Measurements from ENCODE around the gene EDARADD. TPM values are rescaled to one million over a fixed set of nuclear protein-coding genes. Genes with fewer than 3 reads are reported as not detected.

The EDARADD gene
- total and polyA plus RNA-seq, 2 of the 13 experiments (the other 11 are each of a cell fraction or from before 2014, with no cell fraction given): 0.03 TPM; not detected in 1

DNA sequence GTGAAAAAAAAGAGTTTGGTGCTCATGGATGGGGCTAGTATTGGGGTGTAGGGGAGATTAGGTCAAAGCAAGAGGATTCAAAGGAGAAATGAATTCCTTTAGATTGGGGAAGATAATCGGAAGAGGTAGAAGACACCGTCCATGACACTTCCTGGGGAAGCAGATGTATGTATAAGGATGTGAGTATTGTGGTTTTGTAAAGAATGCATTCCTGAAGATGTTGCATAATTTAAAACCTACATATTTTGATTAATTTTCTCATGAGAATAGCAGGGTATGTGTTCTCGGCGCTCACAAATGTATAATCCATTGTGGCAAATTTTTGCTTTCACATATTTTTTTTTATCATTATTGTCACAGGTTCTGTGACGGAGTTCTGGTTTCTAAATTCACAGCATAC is 124.2 kb downstream of the EDARADD start (continued):
- TF ChIP-seq SP5 (CRISPR knock-in tag; IDR thresholded peaks at IDR 0.05; ENCODE audit: borderline replicate concordance, low read depth): no peak

DNA sequence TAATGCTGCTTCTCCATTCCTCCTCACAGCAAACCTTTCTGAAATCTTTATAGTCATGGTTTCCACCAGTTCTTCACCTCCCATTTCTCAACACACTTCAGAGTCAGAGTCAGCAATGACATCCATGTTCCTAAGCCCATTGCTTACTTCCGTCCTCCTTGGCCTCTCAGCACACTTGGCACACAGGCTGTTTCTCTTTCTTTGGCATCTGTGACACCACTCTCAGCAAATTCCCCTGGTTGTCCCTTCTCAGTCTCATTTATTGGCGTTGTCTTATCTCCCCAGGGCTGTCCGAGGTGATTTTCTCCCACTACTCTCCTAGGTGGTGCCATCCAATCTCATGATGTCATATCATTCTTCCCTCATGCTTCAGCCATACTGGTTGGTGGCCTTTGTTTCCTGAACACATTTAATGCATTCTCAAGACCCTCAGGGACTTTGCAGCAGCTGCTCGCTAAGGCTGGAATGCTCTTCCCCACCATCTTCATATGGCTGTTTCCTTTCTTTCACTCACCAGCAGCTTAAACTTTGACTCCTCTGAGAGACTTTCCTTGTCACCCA is 126.4 kb downstream of the EDARADD start:
- DNase-seq (ENCODE audit: low spot score) (no peak), FAIRE-seq (no peak), ATAC-seq (no peak)
- H3K4me3 ChIP-seq (replicated peaks in 1 of 3; ENCODE audit: insufficient read depth in 1 of 3, low read depth in 2 of 3, low read length in 3 of 3): no peak overlapping the region
- ChIA-PET CTCF (ENCODE audit: low intra/inter-chr PET ratio, low total read pairs) (no interaction called here), POLR2A (interaction anchor here (1.8 kb wide), 1 partner anchor 25 kb away, joined by 3 read pairs; no protein-coding TSS in a partner anchor)
- peaks cover 23% of the 10 kb centered on the region for H3K79me2 ChIP-seq (ENCODE audit: insufficient read depth, low read length)
- no peaks in the 10 kb centered on the region for H3K9me3 ChIP-seq (ENCODE audit: low read length)
- H3K27ac ChIP-seq (ENCODE audit: extremely low read length, insufficient read depth, low read length): no peak overlapping the region
- no peak overlapping the region for H3K4me2 ChIP-seq (ENCODE audit: low read depth, low read length)
- no peaks in the 10 kb centered on the region; a peak in 1 of 5 replicates for H3K27me3 ChIP-seq (ENCODE audit: control insufficient read depth in 1 of 2, insufficient read depth in 2 of 2, low read length in 2 of 2)
- H4K20me1 ChIP-seq (ENCODE audit: insufficient read depth, low read length): no peaks in the 10 kb centered on the region
- H3K9ac ChIP-seq (ENCODE audit: insufficient read depth, low read depth, low read length): no peak overlapping the region
- H2AFZ ChIP-seq (ENCODE audit: low read length): no peak overlapping the region
- no TSS peak for BruUV-seq (replicated peaks)
- 91% methylated on average over 4 of the region's 4 CpGs for WGBS (ENCODE audit: low lambda C conversion rate)
- H3K36me3 ChIP-seq (replicated peaks in 1 of 2; ENCODE audit: control insufficient read depth in 1 of 2, insufficient read depth in 2 of 2, low read length in 2 of 2): no peaks in the 10 kb centered on the region
- intact Hi-C loops (cut with micrococcal nuclease; ENCODE audit: unreplicated experiment): loop anchor here (5.0 kb wide), 1 partner anchor 123 kb away; no protein-coding TSS in a partner anchor
- in situ Hi-C loops (cut with HindIII; ENCODE audit: extremely low pct_ligation_motif_present, low pct_unique_long_range_greater_than_20kb): no loop called here
- peaks cover 79% of the 10 kb centered on the region for H3K4me1 ChIP-seq (ENCODE audit: insufficient read depth, low read length)
- TF ChIP-seq DNMT1 (CRISPR knock-in tag; IDR thresholded peaks at IDR 0.05): no peak
- TF ChIP-seq ZBTB37 (CRISPR knock-in tag; IDR thresholded peaks at IDR 0.05): no peak
- TF ChIP-seq POGK (CRISPR knock-in tag; conservative IDR thresholded peaks at IDR 0.05): no peak
- TF ChIP-seq ZMYM2 (CRISPR knock-in tag; IDR thresholded peaks at IDR 0.05): no peak
- no peak for TF ChIP-seq ZMAT3 (CRISPR knock-in tag; conservative IDR thresholded peaks at IDR 0.05)
- no peak for TF ChIP-seq REST (IDR thresholded peaks at IDR 0.05; ENCODE audit: borderline replicate concordance in 1 of 2, low read depth in 1 of 2, low read length in 2 of 2)
- TF ChIP-seq PPARG (CRISPR knock-in tag; conservative IDR thresholded peaks at IDR 0.05): no peak

Data from HepG2 (cell line).